ENCODE data around the gene COMMD9.

COMMD9 gene

DNA sequence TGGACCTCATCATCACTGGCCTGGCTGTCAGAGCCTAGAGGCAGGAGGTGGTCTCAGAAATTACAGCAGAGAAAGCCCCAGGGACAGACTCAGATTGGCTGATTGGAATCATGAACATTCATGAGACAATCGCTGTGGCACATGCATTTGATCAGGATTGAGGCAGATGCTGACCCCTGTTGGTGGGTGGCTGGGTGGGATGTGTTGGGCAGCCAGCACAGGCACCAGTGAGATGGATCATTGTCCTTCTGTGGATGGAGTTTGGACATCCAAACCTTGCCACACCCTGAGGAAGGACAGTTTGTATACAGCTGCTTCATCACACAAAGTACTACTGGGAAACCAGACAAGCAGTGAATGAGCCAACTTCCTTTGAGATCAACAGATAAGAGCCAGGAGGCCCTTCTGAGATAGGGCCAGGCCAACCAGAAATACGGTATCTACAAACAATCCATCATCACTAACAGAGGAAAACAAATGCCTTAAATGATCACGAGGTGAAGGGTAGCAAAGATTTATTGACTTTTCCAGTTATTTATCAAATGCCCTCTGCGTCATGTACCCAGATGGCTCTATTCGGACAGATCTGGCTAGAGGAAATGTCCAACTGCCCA lies 17.3 kb downstream of the COMMD9 start:
- H3K9me3 ChIP-seq (ENCODE audit: control insufficient read depth, low read length), result no peaks in the 10 kb centered on the region
- H3K4me1 ChIP-seq (ENCODE audit: control insufficient read depth, insufficient read depth, low read length, poor library complexity, severe bottlenecking), result no peaks in the 10 kb centered on the region
- H3K27ac ChIP-seq (ENCODE audit: low read depth, low read length, severe bottlenecking), result no peak overlapping the region
- whole genome bisulfite sequencing, 2 experiments (ENCODE audit: insufficient coverage in 2 of 2), result 92 to 94% methylated on average over 1 to 2 of the region's 5 CpGs
- H3K36me3 ChIP-seq (ENCODE audit: control insufficient read depth, insufficient read depth, low read length), result peaks cover 42% of the 10 kb centered on the region
- no peak overlapping the region for H3K4me3 ChIP-seq (ENCODE audit: extremely low read depth, insufficient read depth, low read length, poor library complexity, severe bottlenecking)

DNA sequence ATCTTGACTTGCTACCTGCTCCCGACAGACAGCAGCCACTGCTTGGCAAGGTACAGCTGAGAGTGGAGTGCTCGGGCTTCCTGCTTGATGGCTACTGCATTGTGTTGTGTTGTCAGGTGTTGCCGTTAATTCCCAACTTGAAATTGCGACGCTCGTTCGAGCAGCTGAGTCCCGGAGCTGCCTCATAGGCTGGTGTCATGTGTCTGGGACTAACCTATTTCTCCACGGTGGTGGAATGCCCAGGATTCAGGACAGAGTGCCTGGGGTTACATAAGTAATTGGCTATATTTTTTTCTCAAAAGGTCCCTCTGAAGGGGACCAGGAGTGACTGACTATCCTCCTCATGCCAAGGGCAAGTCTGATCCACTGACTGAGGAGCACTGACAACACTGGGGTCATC lies 18.5 kb downstream of the COMMD9 start:
- Histone ChIP-seq H3K36me3 (ENCODE audit: control insufficient read depth, insufficient read depth, low read length) (peaks cover 37% of the 10 kb centered on the region), H3K9me3 (ENCODE audit: control insufficient read depth, low read length) (no peaks in the 10 kb centered on the region)
- WGBS, 2 experiments (ENCODE audit: insufficient coverage in 2 of 2), result 95 to 99% methylated on average over 9 of the region's 9 CpGs

DNA sequence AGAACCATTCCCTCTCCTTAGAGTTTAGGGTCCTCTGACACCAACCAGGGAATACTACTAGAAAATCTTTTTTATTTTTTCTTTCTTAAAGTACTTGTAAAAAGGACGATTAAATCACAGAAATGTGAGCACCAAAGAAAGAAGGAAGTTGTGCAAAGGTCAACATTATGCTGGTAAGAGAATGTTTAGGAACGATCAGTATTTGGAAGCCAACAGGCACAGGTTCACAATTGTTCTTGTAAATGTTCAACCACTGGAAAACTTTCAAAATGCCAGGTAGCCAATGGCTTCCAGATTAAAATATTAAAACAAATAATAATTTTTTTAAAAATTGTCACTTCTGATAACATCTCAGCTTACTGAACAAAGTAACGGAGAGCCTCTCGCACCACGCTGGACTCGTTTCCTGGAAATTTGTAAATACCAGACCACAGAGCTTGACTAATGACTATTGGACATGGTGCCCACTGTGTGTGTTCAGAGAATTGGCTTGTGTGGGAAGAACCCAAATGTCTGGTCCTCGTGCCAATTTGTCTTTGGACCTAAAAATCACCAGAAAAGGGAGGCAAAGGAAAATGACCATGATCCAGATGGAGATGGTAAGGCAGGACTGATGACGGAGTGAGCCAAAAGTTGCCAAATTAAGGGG lies 20.8 kb downstream of the COMMD9 start:
- Histone ChIP-seq H3K36me3 (ENCODE audit: control insufficient read depth, insufficient read depth, low read length) (peaks cover 30% of the 10 kb centered on the region), H3K4me1 (ENCODE audit: control insufficient read depth, insufficient read depth, low read length, poor library complexity, severe bottlenecking) (no peaks in the 10 kb centered on the region), H3K27ac (ENCODE audit: low read depth, low read length, severe bottlenecking) (no peak overlapping the region), H3K4me3 (ENCODE audit: extremely low read depth, insufficient read depth, low read length, poor library complexity, severe bottlenecking) (no peak overlapping the region), H3K9me3 (ENCODE audit: control insufficient read depth, low read length) (no peaks in the 10 kb centered on the region)
- WGBS, 2 experiments (ENCODE audit: insufficient coverage in 2 of 2), result 83 to 96% methylated on average over 4 to 8 of the region's 8 CpGs

More for the DNA sequence above, 18.5 kb downstream of the COMMD9 start:
- H3K4me3 ChIP-seq (ENCODE audit: extremely low read depth, insufficient read depth, low read length, poor library complexity, severe bottlenecking), result no peak overlapping the region
- no peak overlapping the region for H3K27ac ChIP-seq (ENCODE audit: low read depth, low read length, severe bottlenecking)
- no peaks in the 10 kb centered on the region for H3K4me1 ChIP-seq (ENCODE audit: control insufficient read depth, insufficient read depth, low read length, poor library complexity, severe bottlenecking)

DNA sequence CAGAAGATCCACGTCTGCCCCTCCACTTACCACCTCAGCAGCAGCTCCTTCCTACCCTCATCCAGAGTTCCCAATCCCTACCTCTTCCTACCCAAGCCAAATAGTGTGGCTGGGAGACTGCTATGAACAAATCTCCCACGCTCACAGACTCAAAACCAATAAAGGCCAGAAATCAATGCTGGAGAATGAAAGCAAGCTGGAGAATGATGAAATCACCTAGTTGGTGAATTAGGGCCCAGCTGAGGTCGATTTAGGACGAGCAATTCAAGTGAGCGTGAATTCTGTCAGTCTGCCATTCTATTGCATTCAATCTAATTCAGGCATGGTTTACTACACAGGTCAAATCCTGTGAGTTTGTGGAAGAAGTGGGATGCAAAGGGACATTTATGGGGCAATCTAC lies 22.5 kb downstream of the COMMD9 start:
- Histone ChIP-seq H3K9me3 (ENCODE audit: control insufficient read depth, low read length) (no peaks in the 10 kb centered on the region), H3K27ac (ENCODE audit: low read depth, low read length, severe bottlenecking) (no peak overlapping the region), H3K4me1 (ENCODE audit: control insufficient read depth, insufficient read depth, low read length, poor library complexity, severe bottlenecking) (no peaks in the 10 kb centered on the region), H3K4me3 (ENCODE audit: extremely low read depth, insufficient read depth, low read length, poor library complexity, severe bottlenecking) (no peak overlapping the region), H3K36me3 (ENCODE audit: control insufficient read depth, insufficient read depth, low read length) (peaks cover 13% of the 10 kb centered on the region)
- WGBS, 2 experiments (ENCODE audit: insufficient coverage in 2 of 2), result 45 to 100% methylated on average over 1 to 4 of the region's 5 CpGs

- Histone ChIP-seq H3K4me1 (ENCODE audit: control insufficient read depth, insufficient read depth, low read length, poor library complexity, severe bottlenecking) (no peaks in the 10 kb centered on the region), H3K36me3 (ENCODE audit: control insufficient read depth, insufficient read depth, low read length) (peaks cover 7% of the 10 kb centered on the region), H3K27ac (ENCODE audit: low read depth, low read length, severe bottlenecking) (no peak overlapping the region), H3K4me3 (ENCODE audit: extremely low read depth, insufficient read depth, low read length, poor library complexity, severe bottlenecking) (no peak overlapping the region), H3K9me3 (ENCODE audit: control insufficient read depth, low read length) (no peaks in the 10 kb centered on the region)
- 41 to 51% methylated on average over 8 to 10 of the region's 13 CpGs for WGBS, 2 experiments (ENCODE audit: insufficient coverage in 2 of 2)
Measured at GRCh38 chr11:36265793-36266628, 23.2 kb downstream of the COMMD9 start.

- no peaks in the 10 kb centered on the region for H3K36me3 ChIP-seq (ENCODE audit: control insufficient read depth, insufficient read depth, low read length)
- H3K27ac ChIP-seq (ENCODE audit: low read depth, low read length, severe bottlenecking), result no peak overlapping the region
- no peak overlapping the region for H3K4me3 ChIP-seq (ENCODE audit: extremely low read depth, insufficient read depth, low read length, poor library complexity, severe bottlenecking)
- no peaks in the 10 kb centered on the region for H3K9me3 ChIP-seq (ENCODE audit: control insufficient read depth, low read length)
- peaks cover 6% of the 10 kb centered on the region for H3K4me1 ChIP-seq (ENCODE audit: control insufficient read depth, insufficient read depth, low read length, poor library complexity, severe bottlenecking)
- WGBS, 2 experiments (ENCODE audit: insufficient coverage in 2 of 2), result 95 to 96% methylated on average over 5 of the region's 5 CpGs
Measured at GRCh38 chr11:36264973-36265344, 24.3 kb downstream of the COMMD9 start.

DNA sequence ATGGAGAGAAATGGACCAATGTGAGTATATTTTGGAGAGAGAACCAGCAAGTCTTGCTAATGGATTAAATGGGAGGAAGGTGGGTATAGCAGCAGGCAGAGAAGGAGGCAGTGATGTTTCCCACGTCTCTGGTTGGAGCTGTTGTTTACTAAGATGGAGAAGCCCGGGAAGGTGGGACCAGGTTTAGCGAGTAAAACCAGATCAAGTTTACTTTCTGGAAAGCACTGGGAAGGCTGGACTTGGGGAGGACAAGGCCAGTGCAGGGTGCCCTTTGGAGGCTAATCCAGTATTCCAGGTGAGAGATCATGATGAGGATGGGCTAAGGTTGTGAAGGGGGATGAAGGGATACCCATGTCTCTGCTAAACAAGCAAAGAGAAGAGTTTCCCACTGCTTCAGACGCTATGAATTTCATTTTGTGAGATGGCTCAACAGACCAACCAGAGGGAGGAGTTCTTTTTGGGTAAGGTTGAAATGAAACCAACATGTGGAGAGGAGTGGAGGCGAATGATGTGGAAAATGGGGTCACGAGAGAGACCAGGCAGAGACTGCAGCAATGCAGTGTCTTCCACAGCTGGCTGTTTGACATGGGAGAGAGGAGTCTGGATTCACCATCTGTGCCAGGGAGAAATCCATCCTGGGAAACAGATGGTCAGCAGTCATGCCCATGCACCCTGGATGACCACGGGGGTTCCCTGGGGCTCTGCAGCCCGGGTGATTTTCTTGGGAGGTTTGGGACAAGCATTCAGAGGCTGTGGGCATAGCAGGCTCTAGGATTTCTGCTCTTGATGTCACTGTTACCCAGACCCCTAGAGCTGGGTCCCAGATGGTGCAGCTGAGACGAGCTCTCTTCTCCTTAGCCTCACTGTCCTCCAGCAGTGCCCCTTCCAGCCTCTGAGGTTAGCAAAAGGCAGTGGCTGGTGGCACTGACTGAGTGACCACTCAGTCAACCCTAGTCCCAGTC lies 24.9 kb downstream of the COMMD9 start:
- WGBS, 2 experiments (ENCODE audit: insufficient coverage in 2 of 2), result 78 to 82% methylated on average over 8 to 9 of the region's 9 CpGs
- Histone ChIP-seq H3K9me3 (ENCODE audit: control insufficient read depth, low read length) (no peaks in the 10 kb centered on the region), H3K4me3 (ENCODE audit: extremely low read depth, insufficient read depth, low read length, poor library complexity, severe bottlenecking) (no peak overlapping the region)

DNA sequence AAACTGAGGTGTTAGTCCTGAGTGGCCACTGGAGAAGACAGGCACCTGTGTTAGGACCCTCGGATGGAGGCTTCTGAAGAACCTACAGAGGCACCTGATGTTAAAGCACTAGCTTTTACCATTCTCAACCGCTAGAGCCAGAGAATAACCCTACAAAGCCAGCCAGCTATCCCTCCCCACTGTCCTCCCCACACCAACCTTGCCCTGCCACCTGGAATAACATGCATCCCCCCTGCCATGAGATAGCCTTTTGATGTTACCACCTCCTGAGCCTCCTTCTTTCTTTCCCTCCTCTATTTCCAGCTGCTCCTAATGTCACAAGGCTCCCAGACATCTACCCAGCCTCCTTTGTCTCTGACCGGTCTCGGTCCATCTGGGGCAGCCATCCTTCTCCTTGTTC lies 28.1 kb downstream of the COMMD9 start:
- WGBS, 2 experiments (ENCODE audit: insufficient coverage in 2 of 2), result 86 to 89% methylated on average over 4 of the region's 4 CpGs

More for the DNA sequence above, 24.9 kb downstream of the COMMD9 start:
- Histone ChIP-seq H3K4me1 (ENCODE audit: control insufficient read depth, insufficient read depth, low read length, poor library complexity, severe bottlenecking) (peaks cover 9% of the 10 kb centered on the region), H3K27ac (ENCODE audit: low read depth, low read length, severe bottlenecking) (no peak overlapping the region), H3K36me3 (ENCODE audit: control insufficient read depth, insufficient read depth, low read length) (no peaks in the 10 kb centered on the region)

DNA sequence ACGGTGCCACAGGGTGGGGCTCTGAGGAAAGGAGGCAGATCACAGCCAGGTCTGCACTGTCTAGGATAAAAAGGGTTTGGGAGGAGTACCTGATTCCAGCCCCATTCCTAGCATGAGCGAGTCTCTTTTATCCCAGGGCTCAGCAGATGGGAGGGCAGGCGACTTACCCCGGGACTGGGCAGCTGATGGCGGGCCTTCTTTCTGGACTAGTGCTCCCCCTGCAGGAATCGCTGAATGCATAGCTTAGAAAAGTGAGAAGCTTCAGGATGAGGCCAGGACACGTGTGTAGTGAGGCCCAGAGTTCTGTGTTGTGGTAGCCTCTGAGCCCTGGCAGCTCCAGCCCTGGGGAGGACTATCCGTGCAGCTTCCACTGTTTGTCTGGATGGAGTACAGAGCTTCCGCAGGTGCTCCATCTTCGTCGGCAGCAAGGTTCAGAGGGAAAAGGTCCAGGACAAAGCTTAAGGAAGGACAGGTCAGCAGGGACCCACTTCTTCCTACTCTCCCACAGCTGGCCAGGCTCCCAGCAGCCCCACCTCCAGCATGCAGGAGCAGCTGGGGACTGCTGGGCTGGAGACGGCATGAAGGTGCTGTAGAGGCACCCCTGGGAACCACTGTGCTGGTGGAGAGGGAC lies 30.4 kb downstream of the COMMD9 start:
- no peak overlapping the region for H3K4me3 ChIP-seq (ENCODE audit: extremely low read depth, insufficient read depth, low read length, poor library complexity, severe bottlenecking)
- no peak overlapping the region for H3K27ac ChIP-seq (ENCODE audit: low read depth, low read length, severe bottlenecking)
- H3K4me1 ChIP-seq (ENCODE audit: control insufficient read depth, insufficient read depth, low read length, poor library complexity, severe bottlenecking), result peaks cover 11% of the 10 kb centered on the region
- no peaks in the 10 kb centered on the region for H3K36me3 ChIP-seq (ENCODE audit: control insufficient read depth, insufficient read depth, low read length)
- 43 to 44% methylated on average over 11 of the region's 12 CpGs for WGBS, 2 experiments (ENCODE audit: insufficient coverage in 2 of 2)
- H3K9me3 ChIP-seq (ENCODE audit: control insufficient read depth, low read length), result no peaks in the 10 kb centered on the region

More for the DNA sequence above, 28.1 kb downstream of the COMMD9 start:
- Histone ChIP-seq H3K27ac (ENCODE audit: low read depth, low read length, severe bottlenecking) (no peak overlapping the region), H3K9me3 (ENCODE audit: control insufficient read depth, low read length) (no peaks in the 10 kb centered on the region), H3K4me3 (ENCODE audit: extremely low read depth, insufficient read depth, low read length, poor library complexity, severe bottlenecking) (no peak overlapping the region), H3K36me3 (ENCODE audit: control insufficient read depth, insufficient read depth, low read length) (no peaks in the 10 kb centered on the region), H3K4me1 (ENCODE audit: control insufficient read depth, insufficient read depth, low read length, poor library complexity, severe bottlenecking) (peaks cover 11% of the 10 kb centered on the region)

GRCh38 chr11:36257351-36257750 lies 31.9 kb downstream of the COMMD9 start:
- H3K4me1 ChIP-seq (ENCODE audit: control insufficient read depth, insufficient read depth, low read length, poor library complexity, severe bottlenecking), result peaks cover 11% of the 10 kb centered on the region
- H3K27ac ChIP-seq (ENCODE audit: low read depth, low read length, severe bottlenecking), result no peak overlapping the region
- no peak overlapping the region for H3K4me3 ChIP-seq (ENCODE audit: extremely low read depth, insufficient read depth, low read length, poor library complexity, severe bottlenecking)
- H3K36me3 ChIP-seq (ENCODE audit: control insufficient read depth, insufficient read depth, low read length), result no peaks in the 10 kb centered on the region
- 74 to 95% methylated on average over 4 to 5 of the region's 5 CpGs for WGBS, 2 experiments (ENCODE audit: insufficient coverage in 2 of 2)
- no peaks in the 10 kb centered on the region for H3K9me3 ChIP-seq (ENCODE audit: control insufficient read depth, low read length)

Data from mesodermal cell (in vitro differentiated cells).